HepG2 (cell line): ENCODE measurements around the gene FABP1. TPM values are rescaled to one million over a fixed set of nuclear protein-coding genes. Genes with fewer than 3 reads are reported as not detected.

Experiments used
- ATAC-seq: fragments of 200-7000 bp; cut with Tn5 transposase; 3 replicates; pipeline ENCODE4 v1.9.1; 2020; ENCODE audit warnings: mild to moderate bottlenecking, moderate library complexity
- BruUV-seq: library from RNA; stranded (reverse); fragments of 400-500 nt; replicated peaks from 2 replicates; lab custom pipeline; 2021; lab: Mats Ljungman, UMichigan
- CTCF ChIA-PET: fragments of 300-600 bp; formaldehyde crosslinking; extraction: SDS; loops from one replicate; lab custom pipeline; 2021; ENCODE audit warnings: low total read pairs, inconsistent platforms, low intra/inter-chr PET ratio; lab: Yijun Ruan, JAX
- POLR2A ChIA-PET: fragments of 350-600 bp; sonication (Branson Sonifier 250); formaldehyde crosslinking; loops from one replicate; lab custom pipeline; 2020; ENCODE audit warnings: antibody characterized with exemption, inconsistent platforms; lab: Yijun Ruan, JAX
- DNase-seq: peaks from one replicate; pipeline ENCODE4 v3.0.0-alpha.2; 2015; ENCODE audit warnings: low spot score
- FAIRE-seq: peaks from 3 replicates; lab custom pipeline; 2011; peaks lifted over from hg19 to GRCh38; lab: Jason Lieb, UNC
- H2AFZ ChIP-seq: one replicate; pipeline ENCODE4 v1.6.1; 2011; ENCODE audit warnings: low read length, inconsistent platforms
- H3K27ac ChIP-seq: fragments of 300-600 bp; 3 replicates; pipeline ENCODE4 v1.8.0; 2011; ENCODE audit warnings: mixed run types, mild to moderate bottlenecking, mixed read lengths, low read length, inconsistent platforms; ENCODE audit not compliant: insufficient read depth; ENCODE audit errors: extremely low read length
- H3K27me3 ChIP-seq, 2 experiments: fragments of 200-600 bp in 1 of 2; 2 replicates in 1 of 2; 3 replicates in 1 of 2; pipeline versions ENCODE4 v1.6.0 to v1.8.0; 2011; ENCODE audit warnings: low read length in 2 of 2, mild to moderate bottlenecking in 2 of 2, moderate library complexity in 2 of 2, inconsistent platforms in 1 of 2; ENCODE audit not compliant: insufficient read depth in 2 of 2, control insufficient read depth in 1 of 2
- H3K36me3 ChIP-seq, 2 experiments: fragments of 200-600 bp in 1 of 2; replicated peaks in 1 of 2; 2 replicates in 1 of 2; 3 replicates in 1 of 2; pipeline versions ENCODE4 v1.5.1 to v1.8.0; 2011; ENCODE audit warnings: low read length in 2 of 2, inconsistent platforms in 1 of 2; ENCODE audit not compliant: insufficient read depth in 2 of 2, control insufficient read depth in 1 of 2
- H3K4me1 ChIP-seq: 2 replicates; pipeline ENCODE4 v1.5.1; 2012; ENCODE audit warnings: low read length, inconsistent platforms; ENCODE audit not compliant: insufficient read depth
- H3K4me2 ChIP-seq: 2 replicates; pipeline ENCODE4 v1.6.0; 2011; ENCODE audit warnings: low read depth, low read length, inconsistent platforms
- H3K4me3 ChIP-seq, 3 experiments: fragments of 200-600 bp in 1 of 3; sonication (generic), shearing (Covaris generic) in 1 of 3; replicated peaks in 1 of 3; 2 replicates each; pipeline ENCODE4 v1.5.1; 2011 to 2016; ENCODE audit warnings: low read length in 3 of 3, inconsistent platforms in 2 of 3, low read depth in 2 of 3, mild to moderate bottlenecking in 2 of 3, control low read depth in 1 of 3, mixed read lengths in 1 of 3; ENCODE audit not compliant: insufficient read depth in 1 of 3
- H3K79me2 ChIP-seq: one replicate; pipeline ENCODE4 v1.6.1; 2011; ENCODE audit warnings: low read length, inconsistent platforms; ENCODE audit not compliant: insufficient read depth
- H3K9ac ChIP-seq: 2 replicates; pipeline ENCODE4 v1.6.0; 2011; ENCODE audit warnings: mild to moderate bottlenecking, low read depth, low read length, inconsistent platforms; ENCODE audit not compliant: insufficient read depth
- H3K9me3 ChIP-seq: 2 replicates; pipeline ENCODE4 v1.5.1; 2012; ENCODE audit warnings: mild to moderate bottlenecking, low read length
- H4K20me1 ChIP-seq: 2 replicates; pipeline ENCODE4 v1.6.0; 2011; ENCODE audit warnings: inconsistent platforms, mild to moderate bottlenecking, low read length, moderate library complexity; ENCODE audit not compliant: insufficient read depth
- AHDC1 ChIP-seq: sonication (generic); formaldehyde crosslinking; IDR thresholded peaks from 2 replicates; pipeline ENCODE4 v1.5.1; 2020; ENCODE audit warnings: mild to moderate bottlenecking, missing genetic modification reagents, borderline replicate concordance
- BORCS8-MEF2B ChIP-seq: sonication (generic); formaldehyde crosslinking; IDR thresholded peaks from 2 replicates; pipeline ENCODE4 v1.8.0; 2022; ENCODE audit warnings: mild to moderate bottlenecking, missing genetic modification reagents
- DNMT3B ChIP-seq: conservative IDR thresholded peaks from 2 replicates; pipeline ENCODE4 v1.6.1; 2016; ENCODE audit warnings: missing biosample characterization, control low read depth
- FIP1L1 ChIP-seq: fragments of 200-400 bp; formaldehyde crosslinking; IDR thresholded peaks from 2 replicates; pipeline ENCODE4 v1.6.1; 2018; ENCODE audit warnings: low read depth, mild to moderate bottlenecking, low read length, moderate library complexity, borderline replicate concordance; ENCODE audit not compliant: insufficient read depth
- FOXA1 ChIP-seq, 2 experiments: fragments of 450-650 bp in 1 of 2; sonication (generic) in 1 of 2; formaldehyde crosslinking in 1 of 2; IDR thresholded peaks; 2 replicates each; pipeline versions ENCODE4 v1.4.0 to v1.6.1; 2016 to 2020; ENCODE audit warnings: missing genetic modification reagents in 1 of 2
- HNF4A ChIP-seq: sonication (generic); formaldehyde crosslinking; IDR thresholded peaks from 2 replicates; pipeline ENCODE4 v1.4.0; 2020; ENCODE audit warnings: missing genetic modification reagents
- MTF1 ChIP-seq: sonication (generic); formaldehyde crosslinking; IDR thresholded peaks from 2 replicates; pipeline ENCODE4 v1.5.0; 2020; ENCODE audit warnings: missing genetic modification reagents
- NCOA5 ChIP-seq: sonication (generic); formaldehyde crosslinking; IDR thresholded peaks from 2 replicates; pipeline ENCODE4 v1.4.0; 2020; ENCODE audit warnings: missing genetic modification reagents
- NR1H2 ChIP-seq: sonication (generic); formaldehyde crosslinking; IDR thresholded peaks from 2 replicates; pipeline ENCODE4 v1.8.1; 2022; ENCODE audit warnings: low read depth, missing genetic modification reagents, borderline replicate concordance
- RBM22 ChIP-seq: fragments of 200-400 bp; formaldehyde crosslinking; optimal IDR thresholded peaks from 2 replicates; pipeline ENCODE3; 2017; ENCODE audit warnings: mild to moderate bottlenecking, low read length, moderate library complexity
- TCF7 ChIP-seq: sonication (generic); IDR thresholded peaks from 2 replicates; pipeline ENCODE4 v1.6.1; 2016; ENCODE audit warnings: antibody characterized with exemption, low read depth
- ZNF550 ChIP-seq: sonication (generic); formaldehyde crosslinking; IDR thresholded peaks from 2 replicates; pipeline ENCODE4 v1.4.0; 2020; ENCODE audit warnings: mild to moderate bottlenecking, missing genetic modification reagents, borderline replicate concordance
- in situ Hi-C: cut with HindIII; loops from 2 replicates; pipeline ENCODE4 v1.10.0; 2017; ENCODE audit warnings: low pct_unique_long_range_greater_than_20kb; ENCODE audit not compliant: extremely low pct_ligation_motif_present
- intact Hi-C: fragments of 100-400 bp; cut with micrococcal nuclease; formaldehyde crosslinking; loops from one replicate; pipeline ENCODE4 v1.10.0; 2022; ENCODE audit not compliant: unreplicated experiment
- polyA plus RNA-seq, 8 experiments: library from polyadenylated mRNA; depleted of rRNA in 3 of 8; stranded (reverse) in 7 of 8; unstranded in 1 of 8; fragments of >200 nt; fragmentation: Illumina TruSeq in 4 of 8; extraction: Trizol in 4 of 8; gene quantifications; 2 replicates each; pipeline versions ENCODE4 v1.2.1 to v1.2.3, GENCODE V29; 2011 to 2016; ENCODE audit warnings: low read depth in 4 of 8, missing spikeins in 1 of 8, mixed read lengths in 1 of 8; ENCODE audit not compliant: insufficient read depth in 1 of 8
- total RNA-seq, 5 experiments: library from RNA; depleted of rRNA; stranded (reverse); fragments of >200 nt; fragmentation: Illumina TruSeq; extraction: Trizol; gene quantifications; 2 replicates each; pipeline ENCODE4 v1.2.3, GENCODE V29; 2016; ENCODE audit warnings: low read depth in 1 of 5
- TF ChIP-seq, protein P1 (sequence below): sonication (generic); formaldehyde crosslinking; IDR thresholded peaks from 2 replicates; pipeline ENCODE4 v1.5.0; 2020; ENCODE audit warnings: missing genetic modification reagents

Gene FABP1
- total and polyA plus RNA-seq, 2 of the 13 experiments (the other 11 are each of a cell fraction or from before 2014, with no cell fraction given) = 644 to 1,608 TPM

DNA sequence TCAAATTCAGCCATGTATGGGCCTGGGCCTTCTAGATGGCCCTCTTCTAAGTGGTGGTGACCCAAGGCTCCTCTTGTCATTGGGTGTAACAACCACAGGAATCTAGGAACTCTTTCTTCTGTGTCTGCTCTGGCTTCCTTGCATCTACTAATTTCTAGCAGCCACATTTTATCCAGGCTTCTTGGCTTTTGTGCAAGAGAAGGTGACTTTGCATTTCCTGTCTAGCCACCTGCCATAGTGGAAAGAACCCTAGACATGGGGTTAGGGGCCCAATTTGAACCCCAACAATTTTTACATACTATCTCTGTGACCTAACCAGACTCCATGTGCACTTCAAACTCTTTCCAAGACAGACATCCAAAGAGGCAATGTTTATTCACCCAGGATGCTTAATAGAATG lies 35.1 kb downstream of the FABP1 start:
- TF ChIP-seq NCOA5 (no peak), BORCS8-MEF2B (CRISPR knock-in tag) (no peak), RBM22 (no peak), FIP1L1 (no peak), DNMT3B (CRISPR knock-in tag) (no peak), NR1H2 (CRISPR knock-in tag) (no peak), TCF7 (no peak), ZNF550 (CRISPR knock-in tag) (no peak), MTF1 (no peak), HNF4A (CRISPR knock-in tag) (no peak), AHDC1 (CRISPR knock-in tag) (no peak), FOXA1 (IDR thresholded peaks at IDR 0.05) (no peak), FOXA1 (CRISPR knock-in tag; IDR thresholded peaks at IDR 0.05) (no peak)
- TF ChIP-seq, protein P1, sequence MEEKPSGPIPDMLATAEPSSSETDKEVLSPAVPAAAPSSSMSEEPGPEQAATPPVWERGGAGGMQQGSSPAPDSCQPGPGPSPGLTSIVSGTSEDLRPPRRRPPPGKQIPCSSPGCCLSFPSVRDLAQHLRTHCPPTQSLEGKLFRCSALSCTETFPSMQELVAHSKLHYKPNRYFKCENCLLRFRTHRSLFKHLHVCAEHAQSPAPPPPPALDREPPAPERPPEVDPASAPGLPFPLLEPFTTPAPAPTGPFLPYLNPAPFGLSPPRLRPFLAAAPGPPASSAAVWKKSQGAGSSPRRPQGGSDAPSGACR (CRISPR knock-in tag) = no peak
- TF ChIP-seq, all 625 proteins: peak for 0
- Histone ChIP-seq H3K4me3 (no peak overlapping the region), H3K4me1 (no peaks in the 10 kb centered on the region), H3K79me2 (no peaks in the 10 kb centered on the region), H3K27me3 (peaks cover 3 to 30% of the 10 kb centered on the region in 2 experiments; a peak in 3 of 5 replicates), H3K27ac (no peak overlapping the region), H4K20me1 (no peaks in the 10 kb centered on the region), H3K9ac (no peak overlapping the region), H2AFZ (no peak overlapping the region), H3K9me3 (no peaks in the 10 kb centered on the region), H3K4me2 (no peak overlapping the region), H3K36me3 (no peaks in the 10 kb centered on the region)
- ChIA-PET POLR2A (no interaction called here), CTCF (no interaction called here)
- intact Hi-C loops (no loop called here), in situ Hi-C loops (no loop called here)
- BruUV-seq = no TSS peak
- FAIRE-seq (no peak), ATAC-seq (no peak), DNase-seq (no peak)
